Kidney epithelial cell (primary cell): ENCODE data around the gene TMEM185B. TPM values are rescaled to one million over a fixed set of nuclear protein-coding genes. Genes with fewer than 3 reads are reported as not detected.

Experiments used
- DNase-seq: peaks from one replicate; pipeline ENCODE4 v3.0.0-alpha.2; 2010; ENCODE audit warnings: low read depth
- H3K27me3 ChIP-seq: 2 replicates; pipeline ENCODE4 v1.6.0; 2011; ENCODE audit warnings: low read length; ENCODE audit not compliant: control insufficient read depth, insufficient read depth
- H3K36me3 ChIP-seq: 2 replicates; pipeline ENCODE4 v1.5.1; 2011; ENCODE audit warnings: low read length; ENCODE audit not compliant: control insufficient read depth, insufficient read depth
- H3K4me3 ChIP-seq: 2 replicates; pipeline ENCODE4 v1.5.1; 2011; ENCODE audit warnings: low read depth, mild to moderate bottlenecking, control low read depth, low read length
- CTCF ChIP-seq: IDR thresholded peaks from 2 replicates; pipeline ENCODE4 v1.5.1; 2011; ENCODE audit warnings: mild to moderate bottlenecking, moderate library complexity, low read length, control low read depth, inconsistent platforms; ENCODE audit not compliant: insufficient read depth, poor library complexity, severe bottlenecking
- total RNA-seq: library from RNA; depleted of rRNA; stranded (reverse); fragments of >200 nt; gene quantifications from 2 replicates; pipeline ENCODE4 v1.2.3, GENCODE V29; 2015

Gene TMEM185B
- total RNA-seq, 1 donor from 2014 or later, result 45.2 TPM

- TF ChIP-seq CTCF, result no peak
- peak overlapping the region; percentile 23 for H3K4me3 ChIP-seq
- no peak for DNase-seq
Measured at GRCh38 chr2:120231974-120232635, 8.9 kb upstream of the TMEM185B start.

GRCh38 chr2:120231564-120231973 is 8.4 kb upstream of the TMEM185B start:
- no peak for TF ChIP-seq CTCF
- H3K36me3 ChIP-seq, result no peaks in the 10 kb centered on the region
- no peak overlapping the region for H3K4me3 ChIP-seq

More at GRCh38 chr2:120231974-120232635, 8.9 kb upstream of the TMEM185B start:
- Histone ChIP-seq H3K36me3 (no peaks in the 10 kb centered on the region), H3K27me3 (peaks cover 3% of the 10 kb centered on the region)

GRCh38 chr2:120230515-120231471 is 7.6 kb upstream of the TMEM185B start:
- Histone ChIP-seq H3K4me3 (no peak overlapping the region), H3K27me3 (peaks cover 3% of the 10 kb centered on the region), H3K36me3 (no peaks in the 10 kb centered on the region)
- TF ChIP-seq CTCF, result no peak
- no peak for DNase-seq

More at GRCh38 chr2:120231564-120231973, 8.4 kb upstream of the TMEM185B start:
- DNase-seq, result no peak
- H3K27me3 ChIP-seq, result peaks cover 3% of the 10 kb centered on the region

GRCh38 chr2:120229341-120229740 is 6.1 kb upstream of the TMEM185B start:
- Histone ChIP-seq H3K36me3 (no peaks in the 10 kb centered on the region), H3K27me3 (peaks cover 3% of the 10 kb centered on the region), H3K4me3 (no peak overlapping the region)
- no peak for TF ChIP-seq CTCF
- DNase-seq, result no peak

GRCh38 chr2:120228503-120228902 is 5.3 kb upstream of the TMEM185B start:
- Histone ChIP-seq H3K27me3 (peaks cover 3% of the 10 kb centered on the region), H3K36me3 (no peaks in the 10 kb centered on the region), H3K4me3 (no peak overlapping the region)
- peak; percentile 17 for TF ChIP-seq CTCF
- no peak for DNase-seq
